Measurements from ENCODE around the gene FASTKD1.
A peak's percentile ranks its signal among the peaks of the same experiment; 100 is the strongest.
"Not testable (repeated sequence)": the region's sequence is repeated elsewhere in the genome, so short reads cannot be mapped to it uniquely, and the experiment has no call there.

FASTKD1 gene

DNA sequence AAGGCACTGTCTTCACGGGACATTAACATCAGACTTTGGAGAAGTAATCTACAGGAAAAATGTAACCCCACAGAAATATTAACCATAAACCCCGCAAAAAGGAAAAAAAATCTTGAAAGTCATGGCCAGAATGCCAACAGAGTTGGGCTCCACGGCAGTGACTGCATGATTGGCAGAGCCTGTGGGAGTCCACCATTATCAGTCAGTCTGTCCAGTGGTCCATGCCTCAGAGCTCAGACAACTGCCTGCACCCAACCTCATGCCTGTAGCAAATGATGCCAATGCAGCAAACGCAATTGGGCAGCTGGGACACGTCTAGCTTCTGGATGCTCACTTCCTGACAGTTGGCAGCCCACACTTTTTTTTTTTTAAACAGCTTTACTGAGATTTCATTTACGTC lies 5.4 kb upstream of the FASTKD1 start:
- Mint-ChIP-seq H3K4me3 (no peak overlapping the region), H3K27ac (no peak overlapping the region), H3K36me3 (no peaks in the 10 kb centered on the region), H3K4me1 (no peaks in the 10 kb centered on the region), H3K9me3 (peaks cover 2% of the 10 kb centered on the region), H3K27me3 (no peaks in the 10 kb centered on the region)
- no peak for ATAC-seq

DNA sequence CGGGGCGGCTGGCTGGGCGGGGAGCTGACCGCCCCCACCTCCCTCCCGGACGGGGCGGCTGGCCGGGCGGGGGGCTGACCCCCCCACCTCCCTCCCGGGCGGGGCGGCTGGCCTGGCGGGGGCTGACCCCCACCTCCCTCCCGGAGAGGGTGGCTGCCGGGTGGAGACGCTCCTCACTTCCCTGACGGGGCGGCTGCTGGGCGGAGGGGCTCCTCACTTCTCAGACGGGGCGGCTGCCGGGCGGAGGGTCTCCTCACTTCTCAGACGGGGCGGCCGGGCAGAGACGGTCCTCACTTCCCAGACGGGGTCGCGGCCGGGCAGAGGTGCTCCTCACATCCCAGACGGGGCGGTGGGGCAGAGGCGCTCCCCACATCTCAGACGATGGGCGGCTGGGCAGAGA lies 1.6 kb upstream of the FASTKD1 start:
- H3K9me3 Mint-ChIP-seq, H3K36me3 Mint-ChIP-seq, H3K4me3 Mint-ChIP-seq, H3K27ac Mint-ChIP-seq, H3K27me3 Mint-ChIP-seq, ATAC-seq: not testable (repeated sequence)
- H3K4me1 Mint-ChIP-seq, result peaks cover 15% of the 10 kb centered on the region

DNA sequence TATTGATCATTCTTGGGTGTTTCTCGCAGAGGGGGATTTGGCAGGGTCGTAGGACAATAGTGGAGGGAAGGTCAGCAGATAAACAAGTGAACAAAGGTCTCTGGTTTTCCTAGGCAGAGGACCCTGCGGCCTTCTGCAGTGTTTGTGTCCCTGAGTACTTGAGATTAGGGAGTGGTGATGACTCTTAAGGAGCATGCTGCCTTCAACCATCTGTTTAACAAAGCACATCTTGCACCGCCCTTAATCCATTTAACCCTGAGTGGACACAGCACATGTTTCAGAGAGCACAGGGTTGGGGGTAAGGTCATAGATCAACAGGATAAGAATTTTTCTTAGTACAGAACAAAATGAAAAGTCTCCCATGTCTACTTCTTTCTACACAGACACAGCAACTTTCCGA lies 874 bp upstream of the FASTKD1 start:
- H3K27me3 Mint-ChIP-seq, H3K4me3 Mint-ChIP-seq, ATAC-seq, H3K9me3 Mint-ChIP-seq, H3K27ac Mint-ChIP-seq: not testable (repeated sequence)
- Mint-ChIP-seq H3K36me3 (peaks cover 13% of the 10 kb centered on the region), H3K4me1 (peaks cover 22% of the 10 kb centered on the region)

DNA sequence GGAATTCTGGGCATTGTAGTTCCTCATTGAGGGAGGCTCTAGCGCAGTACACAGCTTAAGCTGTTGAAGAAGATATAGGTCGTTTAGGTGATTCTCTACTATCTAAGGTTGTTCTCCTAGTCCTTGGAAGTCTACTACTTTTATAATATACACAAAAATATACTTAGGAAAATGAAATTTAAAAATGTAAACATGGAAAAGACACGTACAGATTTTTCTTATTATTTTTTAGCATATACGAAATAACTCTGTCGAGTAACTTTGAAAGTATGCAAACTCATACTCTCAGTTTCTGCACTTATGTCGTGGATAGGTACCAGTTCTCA lies 272 bp upstream of the FASTKD1 start:
- peak overlapping the region; percentile 94 for H3K4me3 Mint-ChIP-seq
- H3K27me3 Mint-ChIP-seq, result no peaks in the 10 kb centered on the region
- H3K27ac Mint-ChIP-seq, result peak overlapping the region; percentile 90
- ATAC-seq, result no peak
- H3K36me3 Mint-ChIP-seq, result peaks cover 13% of the 10 kb centered on the region
- no peaks in the 10 kb centered on the region for H3K9me3 Mint-ChIP-seq
- peaks cover 22% of the 10 kb centered on the region for H3K4me1 Mint-ChIP-seq

DNA sequence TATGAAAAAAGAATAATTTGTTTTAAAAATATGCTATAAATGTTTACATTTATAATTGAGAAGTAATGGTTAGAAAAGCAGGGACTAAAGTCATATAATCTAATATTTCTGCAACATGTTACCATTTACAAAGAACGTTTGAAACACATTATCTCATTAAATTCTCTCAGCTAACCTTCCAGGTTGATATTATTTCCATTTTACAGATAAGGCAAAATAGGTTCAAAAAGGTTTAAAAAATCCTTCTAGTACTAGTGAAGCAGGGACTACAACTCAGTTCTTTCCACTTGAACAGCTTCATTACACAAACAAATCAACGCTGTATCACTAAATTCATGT lies 875 bp downstream of the FASTKD1 start:
- peak overlapping the region; percentile 94 for H3K4me3 Mint-ChIP-seq
- H3K4me1 Mint-ChIP-seq, result peaks cover 22% of the 10 kb centered on the region
- peak overlapping the region; percentile 90 for H3K27ac Mint-ChIP-seq
- no peak for ATAC-seq
- peaks cover 20% of the 10 kb centered on the region for H3K36me3 Mint-ChIP-seq
- H3K9me3 Mint-ChIP-seq, result no peaks in the 10 kb centered on the region
- no peaks in the 10 kb centered on the region for H3K27me3 Mint-ChIP-seq

DNA sequence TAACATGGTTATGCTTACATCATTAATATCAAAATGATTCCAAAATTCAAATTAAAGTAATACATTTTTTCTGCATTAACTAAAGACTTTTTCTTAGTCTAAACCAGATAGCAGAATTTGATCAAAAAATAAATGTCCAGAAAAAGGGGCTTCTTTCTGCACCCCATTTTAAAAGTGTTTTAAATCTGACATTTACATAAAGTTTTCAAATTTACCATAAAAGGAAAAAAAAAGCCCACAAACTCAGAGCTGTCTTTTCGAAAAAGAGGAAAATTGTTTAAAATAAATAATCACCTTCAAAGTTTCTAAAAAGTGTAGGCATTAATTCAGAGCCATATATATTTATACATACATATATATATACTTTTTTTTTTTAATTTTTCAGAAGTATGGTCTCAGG lies 1.5 kb downstream of the FASTKD1 start:
- H3K4me1 Mint-ChIP-seq, result peaks cover 22% of the 10 kb centered on the region
- peaks cover 24% of the 10 kb centered on the region for H3K36me3 Mint-ChIP-seq
- H3K9me3 Mint-ChIP-seq, result no peaks in the 10 kb centered on the region
- H3K4me3 Mint-ChIP-seq, result no peak overlapping the region
- no peak for ATAC-seq
- H3K27ac Mint-ChIP-seq, result no peak overlapping the region
- H3K27me3 Mint-ChIP-seq, result no peaks in the 10 kb centered on the region

DNA sequence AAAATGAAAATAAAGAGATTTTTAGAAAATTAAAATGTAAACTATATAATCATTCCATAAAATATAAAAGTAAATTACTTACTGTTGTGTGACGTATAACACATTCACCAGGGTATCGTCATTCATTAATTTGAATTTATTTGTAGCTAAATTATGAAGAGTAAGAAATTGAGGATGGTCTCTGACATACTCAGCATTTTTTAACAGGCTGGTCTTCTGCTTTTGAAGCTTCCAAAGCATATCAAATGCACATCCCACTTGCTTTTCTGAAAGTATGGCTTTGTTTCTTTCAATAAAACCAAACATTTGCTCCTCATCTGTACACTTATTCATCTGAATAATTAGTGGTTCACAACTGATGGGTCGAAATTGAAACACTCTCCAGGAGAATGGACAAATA lies 2.1 kb downstream of the FASTKD1 start:
- H3K9me3 Mint-ChIP-seq, result no peaks in the 10 kb centered on the region
- H3K4me1 Mint-ChIP-seq, result peaks cover 22% of the 10 kb centered on the region
- no peak overlapping the region for H3K4me3 Mint-ChIP-seq
- no peaks in the 10 kb centered on the region for H3K27me3 Mint-ChIP-seq
- no peak for ATAC-seq
- H3K27ac Mint-ChIP-seq, result no peak overlapping the region
- peaks cover 24% of the 10 kb centered on the region for H3K36me3 Mint-ChIP-seq

DNA sequence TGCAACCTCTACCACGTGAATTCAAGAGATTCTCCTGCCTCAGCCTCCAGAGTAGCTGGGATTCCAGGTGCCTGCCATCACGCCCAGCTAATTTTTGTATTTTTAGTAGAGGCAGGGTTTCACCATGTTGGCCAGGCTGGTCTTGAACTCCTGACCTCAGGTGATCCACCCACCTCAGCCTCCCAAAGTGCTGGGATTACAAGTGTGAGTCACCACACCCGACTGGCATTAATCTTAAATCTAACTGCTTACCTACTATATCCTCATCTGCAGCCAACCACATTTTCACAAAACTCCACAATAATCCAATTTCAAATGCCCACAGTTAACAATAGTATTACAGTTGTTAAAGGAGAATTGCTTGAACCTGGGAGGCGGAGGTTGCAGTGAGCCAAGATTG lies 2.9 kb downstream of the FASTKD1 start:
- not testable (repeated sequence) for ATAC-seq, H3K27me3 Mint-ChIP-seq, H3K4me3 Mint-ChIP-seq, H3K27ac Mint-ChIP-seq, H3K9me3 Mint-ChIP-seq
- peaks cover 27% of the 10 kb centered on the region for H3K36me3 Mint-ChIP-seq
- peaks cover 22% of the 10 kb centered on the region for H3K4me1 Mint-ChIP-seq

DNA sequence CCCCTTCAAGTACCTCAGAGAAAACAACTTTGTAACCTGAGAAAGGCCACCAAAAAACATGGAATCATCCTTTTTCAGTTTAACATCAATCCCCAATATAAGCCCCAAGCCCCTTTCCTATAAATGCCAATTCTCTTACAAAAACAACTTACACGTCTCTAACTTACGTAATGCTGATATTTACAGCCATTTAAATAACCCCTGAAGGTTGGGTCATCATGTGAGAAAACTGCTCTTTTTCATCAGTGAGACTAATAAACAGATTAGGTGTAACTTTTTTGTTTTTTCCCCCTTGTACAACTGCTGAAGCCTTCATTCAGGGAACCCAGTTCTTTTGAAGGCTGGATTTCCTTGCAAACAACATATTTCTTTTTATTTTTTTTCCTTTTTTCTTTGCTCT lies 3.7 kb downstream of the FASTKD1 start:
- no peak for ATAC-seq
- H3K4me3 Mint-ChIP-seq, result no peak overlapping the region
- no peak overlapping the region for H3K27ac Mint-ChIP-seq
- H3K9me3 Mint-ChIP-seq, result no peaks in the 10 kb centered on the region
- peaks cover 22% of the 10 kb centered on the region for H3K4me1 Mint-ChIP-seq
- no peaks in the 10 kb centered on the region for H3K27me3 Mint-ChIP-seq
- peaks cover 33% of the 10 kb centered on the region for H3K36me3 Mint-ChIP-seq

DNA sequence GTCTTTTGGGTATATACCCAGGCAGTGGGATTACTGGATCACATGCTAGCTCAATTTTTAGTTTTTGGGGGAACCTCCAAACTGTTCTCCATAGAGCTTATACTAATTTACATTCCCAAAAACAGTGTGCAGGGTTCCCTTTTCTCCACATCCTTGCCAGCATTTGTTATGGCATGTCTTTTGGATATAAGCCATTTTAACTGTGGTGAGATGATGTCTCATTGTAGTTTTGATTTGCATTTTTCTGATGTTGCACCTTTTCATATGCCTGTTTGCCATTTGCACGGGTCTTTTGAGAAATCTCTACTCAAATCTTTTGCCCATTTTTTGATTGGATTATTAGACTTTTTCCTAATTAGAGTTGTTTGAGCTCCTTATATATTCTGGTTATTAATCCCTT lies 8.0 kb downstream of the FASTKD1 start:
- Mint-ChIP-seq H3K9me3 (peaks cover 2% of the 10 kb centered on the region), H3K36me3 (peaks cover 46% of the 10 kb centered on the region), H3K27me3 (no peaks in the 10 kb centered on the region), H3K4me3 (no peak overlapping the region), H3K27ac (no peak overlapping the region), H3K4me1 (peaks cover 9% of the 10 kb centered on the region)
- ATAC-seq, result no peak

DNA sequence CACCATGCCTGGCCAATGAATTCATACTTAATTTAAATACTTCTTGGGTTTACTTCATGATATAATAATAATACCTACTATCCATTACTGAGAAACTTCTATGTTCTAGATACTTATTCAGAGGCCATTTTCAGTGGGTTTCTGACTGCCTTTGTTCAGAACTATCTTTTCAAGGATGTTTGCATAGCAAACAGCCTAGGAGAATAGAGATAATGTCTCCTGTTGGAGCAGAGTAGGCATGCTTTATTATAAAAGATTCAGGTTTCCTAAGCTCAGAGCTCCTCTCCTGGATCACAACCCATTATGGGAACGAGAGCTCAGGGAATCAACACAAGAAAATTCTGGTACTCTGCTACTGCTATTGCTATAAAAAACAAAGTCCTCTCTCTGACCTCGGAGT lies 11.1 kb downstream of the FASTKD1 start:
- H3K4me1 Mint-ChIP-seq, result no peaks in the 10 kb centered on the region
- H3K27ac Mint-ChIP-seq, result no peak overlapping the region
- no peaks in the 10 kb centered on the region for H3K27me3 Mint-ChIP-seq
- ATAC-seq, result no peak
- peaks cover 34% of the 10 kb centered on the region for H3K36me3 Mint-ChIP-seq
- H3K9me3 Mint-ChIP-seq, result peaks cover 2% of the 10 kb centered on the region
- no peak overlapping the region for H3K4me3 Mint-ChIP-seq

DNA sequence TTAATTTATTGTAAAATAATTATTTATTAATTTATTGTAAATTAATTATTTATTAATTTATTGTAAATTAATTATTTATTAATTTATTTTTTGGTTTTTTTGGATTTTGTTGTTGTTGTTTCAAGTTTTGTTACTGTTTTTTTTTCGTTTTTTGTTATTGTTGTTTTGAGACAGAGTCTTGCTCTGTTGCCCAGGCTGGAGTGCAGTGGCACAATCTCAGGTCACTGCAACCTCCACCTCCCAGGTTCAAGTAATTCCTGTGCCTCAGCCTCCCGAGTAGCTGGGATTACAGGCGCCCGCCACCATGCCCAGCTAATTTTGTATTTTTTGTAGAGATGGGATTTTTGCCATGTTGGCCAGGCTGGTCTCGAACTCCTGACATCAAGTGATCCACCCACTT lies 11.6 kb downstream of the FASTKD1 start:
- not testable (repeated sequence) for H3K4me3 Mint-ChIP-seq, H3K27me3 Mint-ChIP-seq, H3K27ac Mint-ChIP-seq, H3K4me1 Mint-ChIP-seq, H3K9me3 Mint-ChIP-seq, ATAC-seq
- H3K36me3 Mint-ChIP-seq, result peaks cover 32% of the 10 kb centered on the region

DNA sequence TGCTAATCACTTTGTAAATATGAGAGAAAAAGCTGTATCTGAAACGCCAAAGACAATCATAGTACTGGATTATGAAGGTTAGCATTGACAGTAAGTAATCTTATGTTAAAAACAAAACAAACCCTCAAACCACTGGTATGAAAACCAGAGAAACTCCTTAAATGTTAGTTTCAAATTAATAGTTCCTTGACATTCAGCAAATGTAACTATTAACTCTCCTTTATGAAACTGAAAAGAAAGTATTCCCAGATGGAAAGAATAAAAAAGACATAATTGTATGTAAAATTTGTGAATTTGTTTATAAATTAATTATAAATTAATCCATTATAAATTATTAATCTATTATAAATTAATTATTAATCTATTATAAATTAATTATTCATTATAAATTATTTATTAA lies 12.3 kb downstream of the FASTKD1 start:
- Mint-ChIP-seq H3K27ac (no peak overlapping the region), H3K4me1 (no peaks in the 10 kb centered on the region), H3K9me3 (peaks cover 2% of the 10 kb centered on the region), H3K36me3 (peaks cover 32% of the 10 kb centered on the region), H3K27me3 (no peaks in the 10 kb centered on the region), H3K4me3 (no peak overlapping the region)
- ATAC-seq, result no peak

DNA sequence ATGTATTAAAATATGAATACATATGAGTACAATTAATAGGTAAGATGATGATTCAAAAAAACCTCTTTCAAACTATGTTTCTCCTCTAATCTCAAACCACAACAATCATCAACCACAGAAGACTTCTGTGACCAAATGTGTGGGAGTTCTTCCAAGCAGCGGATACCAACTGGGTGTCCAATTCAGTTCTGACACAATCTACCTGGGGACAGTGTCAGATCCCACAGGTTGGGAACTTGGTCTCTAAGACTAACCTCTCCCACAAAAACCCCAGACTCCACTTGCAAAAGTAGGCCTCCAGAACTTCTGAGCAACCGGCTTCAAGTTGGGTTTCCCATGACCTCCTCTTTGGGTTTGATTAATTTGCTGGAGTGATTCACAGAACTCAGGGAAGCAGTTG lies 26.9 kb downstream of the FASTKD1 start:
- no peak for ATAC-seq
- H3K27me3 Mint-ChIP-seq, result no peaks in the 10 kb centered on the region
- no peaks in the 10 kb centered on the region for H3K4me1 Mint-ChIP-seq
- H3K9me3 Mint-ChIP-seq, result no peaks in the 10 kb centered on the region
- no peak overlapping the region for H3K27ac Mint-ChIP-seq
- H3K4me3 Mint-ChIP-seq, result no peak overlapping the region
- H3K36me3 Mint-ChIP-seq, result peaks cover 59% of the 10 kb centered on the region

DNA sequence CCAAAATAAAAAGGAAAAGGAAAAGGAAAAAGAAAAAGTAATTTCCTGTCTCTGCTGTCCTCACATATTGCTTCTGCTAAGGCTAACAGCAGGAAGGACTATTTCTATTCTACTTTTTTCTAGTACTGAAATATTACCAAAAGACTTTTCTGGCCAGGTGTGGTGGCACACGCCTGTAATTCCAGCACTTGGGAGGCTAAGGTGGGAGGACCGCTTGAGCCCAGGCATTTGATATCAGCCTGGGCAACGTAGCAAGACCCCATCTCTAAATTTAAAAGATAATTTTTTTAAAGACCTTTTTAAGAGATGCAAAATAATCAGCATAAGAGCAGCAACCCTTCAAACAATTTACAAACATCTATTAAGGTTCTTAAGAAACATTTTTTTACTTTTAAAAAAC lies 31.2 kb downstream of the FASTKD1 start:
- no peaks in the 10 kb centered on the region for H3K9me3 Mint-ChIP-seq
- no peak for ATAC-seq
- no peak overlapping the region for H3K4me3 Mint-ChIP-seq
- peaks cover 46% of the 10 kb centered on the region for H3K36me3 Mint-ChIP-seq
- no peak overlapping the region for H3K27ac Mint-ChIP-seq
- H3K4me1 Mint-ChIP-seq, result no peaks in the 10 kb centered on the region
- H3K27me3 Mint-ChIP-seq, result no peaks in the 10 kb centered on the region

DNA sequence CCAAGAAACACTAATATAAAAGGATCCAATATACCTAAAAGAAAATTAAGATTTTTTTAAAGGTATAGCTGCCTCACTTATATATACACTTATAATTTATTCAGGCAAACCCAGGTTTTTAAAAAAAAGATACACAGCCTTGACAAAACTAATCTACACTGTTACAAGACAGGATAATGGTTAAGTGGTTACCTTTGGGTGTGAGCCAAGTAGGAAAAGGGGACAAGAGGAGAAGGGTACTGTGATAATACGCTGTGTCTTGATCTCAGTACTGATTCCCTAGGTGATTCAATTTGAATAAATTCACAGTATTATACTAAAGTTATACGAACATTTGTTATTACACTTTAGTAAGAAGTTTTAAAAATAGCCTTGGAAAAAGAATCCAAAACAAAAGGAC lies 33.5 kb downstream of the FASTKD1 start:
- Mint-ChIP-seq H3K27me3 (no peaks in the 10 kb centered on the region), H3K4me3 (no peak overlapping the region), H3K9me3 (no peaks in the 10 kb centered on the region), H3K36me3 (peaks cover 30% of the 10 kb centered on the region), H3K4me1 (no peaks in the 10 kb centered on the region), H3K27ac (no peak overlapping the region)
- no peak for ATAC-seq

DNA sequence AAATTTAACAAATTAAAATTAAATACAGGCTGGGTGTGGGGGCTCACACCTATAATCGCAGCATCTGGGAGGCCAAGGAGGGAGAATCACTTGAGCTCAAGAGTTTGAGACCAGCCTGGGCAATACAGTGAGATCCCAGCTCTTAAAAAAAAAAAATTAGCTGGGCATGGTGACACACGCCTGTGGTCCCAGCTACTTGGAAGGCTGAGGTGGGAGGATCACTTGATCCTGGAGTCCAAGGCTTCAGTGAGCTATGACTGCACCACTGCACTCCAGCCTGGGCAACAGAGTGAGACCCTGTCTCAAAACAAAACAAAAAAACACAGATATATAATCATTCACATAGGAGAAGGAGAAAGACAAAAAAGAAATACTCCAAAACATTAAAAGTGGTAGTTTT lies 34.2 kb downstream of the FASTKD1 start:
- ATAC-seq, H3K4me1 Mint-ChIP-seq, H3K27me3 Mint-ChIP-seq, H3K9me3 Mint-ChIP-seq, H3K4me3 Mint-ChIP-seq, H3K27ac Mint-ChIP-seq: not testable (repeated sequence)
- peaks cover 29% of the 10 kb centered on the region for H3K36me3 Mint-ChIP-seq
